Stimulated activated CD4-positive, alpha-beta T cell treated with anti-CD3 and anti-CD28 coated beads, Interleukin-1b, Interleukin-23, amount 100 ng/mL, for 4 hours (primary cell): ENCODE data around the gene ANKRD2.
"Not testable (repeated sequence)": the region's sequence is repeated elsewhere in the genome, so short reads cannot be mapped to it uniquely, and the experiment has no call there.

Experiments
- DNase-seq, 2 donors: peaks; one replicate each; pipeline ENCODE4 v3.0.0-alpha.2; 2020; ENCODE audit warnings: low read depth in 2 of 2

Gene ANKRD2

GRCh38 chr10:97572214-97572989, at the start of gene ANKRD2:
Gene ANKRD2 (plus strand): TSS chr10:97572779. CDS start chr10:97572789, 10 bp downstream.
- DNase-seq: peak; percentile 30 to 45

- no peak for DNase-seq
Observed at GRCh38 chr10:97522937-97523336, 49.6 kb upstream of the ANKRD2 start.

- no peak for DNase-seq
Observed at GRCh38 chr10:97525086-97525485, 47.5 kb upstream of the ANKRD2 start.

- no peak for DNase-seq
Observed at GRCh38 chr10:97525683-97526110, 46.9 kb upstream of the ANKRD2 start.

GRCh38 chr10:97528876-97529275, 43.7 kb upstream of the ANKRD2 start:
- not testable (repeated sequence) for DNase-seq

- no peak for DNase-seq
Observed at GRCh38 chr10:97529685-97530465, 42.7 kb upstream of the ANKRD2 start.

- DNase-seq: no peak
Observed at GRCh38 chr10:97531401-97531986, 41.1 kb upstream of the ANKRD2 start.

GRCh38 chr10:97532935-97533671, 39.5 kb upstream of the ANKRD2 start:
- no peak for DNase-seq

GRCh38 chr10:97533888-97534287, 38.7 kb upstream of the ANKRD2 start:
- DNase-seq: no peak

GRCh38 chr10:97534746-97535367, 37.7 kb upstream of the ANKRD2 start:
- DNase-seq: peak in 1 of 2 donors; percentile 30

- no peak for DNase-seq
Observed at GRCh38 chr10:97537186-97537869, 35.3 kb upstream of the ANKRD2 start.

GRCh38 chr10:97538411-97538810, 34.2 kb upstream of the ANKRD2 start:
- DNase-seq: no peak

GRCh38 chr10:97538839-97539238, 33.7 kb upstream of the ANKRD2 start:
- DNase-seq: no peak

- no peak for DNase-seq
Observed at GRCh38 chr10:97539523-97540200, 32.9 kb upstream of the ANKRD2 start.

GRCh38 chr10:97540669-97541500, 31.7 kb upstream of the ANKRD2 start:
- no peak for DNase-seq

- DNase-seq: peak; percentile 25 to 31
Observed at GRCh38 chr10:97542169-97543024, 30.2 kb upstream of the ANKRD2 start.

- DNase-seq: peak; percentile 30 to 34
Observed at GRCh38 chr10:97543025-97543546, 29.5 kb upstream of the ANKRD2 start.
